A549 (cell line): Measurements from ENCODE around the gene PLCL1. TPM values are rescaled to one million over a fixed set of nuclear protein-coding genes. Genes with fewer than 3 reads are reported as not detected.

Source experiments
- ATAC-seq, 2 experiments: fragments of 200-7000 bp in 1 of 2; fragments of >200 bp in 1 of 2; cut with Nextera tagmentation in 1 of 2; cut with Tn5 transposase in 1 of 2; 3 replicates each; pipeline versions ENCODE4 v1.8.0 to v1.9.1; 2018 to 2020; ENCODE audit warnings: mild to moderate bottlenecking in 1 of 2, moderate library complexity in 1 of 2
- CTCF ChIA-PET: fragments of 300-600 bp; sonication (Branson Sonifier 250); formaldehyde crosslinking; extraction: SDS; loops from one replicate; lab custom pipeline; 2021; ENCODE audit warnings: antibody characterized with exemption, inconsistent platforms; lab: Yijun Ruan, JAX
- POLR2A ChIA-PET: fragments of 350-600 bp; formaldehyde crosslinking; extraction: SDS; loops from one replicate; lab custom pipeline; 2021; ENCODE audit warnings: antibody characterized with exemption, inconsistent platforms; lab: Yijun Ruan, JAX
- DNase-seq, 2 experiments: peaks; one replicate each; pipeline versions ENCODE4 v3.0.0 to v3.0.0-alpha.2; 2011 to 2016; ENCODE audit warnings: low read depth in 1 of 2, low spot score in 1 of 2
- FAIRE-seq: peaks from 2 replicates; lab custom pipeline; 2011; peaks lifted over from hg19 to GRCh38; lab: Jason Lieb, UNC
- H3K27ac ChIP-seq, 2 experiments: fragments of >200 bp; sonication (Bioruptor Twin); formaldehyde crosslinking; 3 replicates each; pipeline ENCODE4 v1.5.1; 2016 to 2017
- H3K4me1 ChIP-seq: fragments of >200 bp; sonication (Bioruptor Twin); formaldehyde crosslinking; 3 replicates; pipeline ENCODE4 v1.6.1; 2016
- H3K4me2 ChIP-seq: fragments of >200 bp; sonication (Bioruptor Twin); formaldehyde crosslinking; 3 replicates; pipeline ENCODE4 v1.6.1; 2016
- H3K4me3 ChIP-seq: fragments of >200 bp; sonication (Bioruptor Twin); formaldehyde crosslinking; 3 replicates; pipeline ENCODE4 v1.5.1; 2016
- H3K9me3 ChIP-seq: fragments of >200 bp; sonication (Bioruptor Twin); formaldehyde crosslinking; 3 replicates; pipeline ENCODE4 v1.6.1; 2016
- CBX2 ChIP-seq: fragments of 200-600 bp; sonication (generic); IDR thresholded peaks from 2 replicates; pipeline ENCODE4 v1.6.1; 2016; ENCODE audit warnings: low read depth, mild to moderate bottlenecking, borderline replicate concordance
- CBX8 ChIP-seq: fragments of 200-600 bp; sonication (generic); IDR thresholded peaks from 2 replicates; pipeline ENCODE4 v1.6.1; 2016
- CTCF ChIP-seq: fragments of >200 bp; sonication (Bioruptor Twin); formaldehyde crosslinking; IDR thresholded peaks from 3 replicates; pipeline ENCODE4 v1.5.1; 2016
- E2F6 ChIP-seq: IDR thresholded peaks from 2 replicates; pipeline ENCODE4 v1.6.1; 2012; ENCODE audit warnings: low read depth, borderline replicate concordance
- EHF ChIP-seq: fragments of 250-450 bp; sonication (Bioruptor Pico); IDR thresholded peaks from 2 replicates; pipeline ENCODE4 v1.5.0; 2020; ENCODE audit warnings: mild to moderate bottlenecking
- EHMT2 ChIP-seq: fragments of 200-600 bp; sonication (generic); IDR thresholded peaks from 2 replicates; pipeline ENCODE4 v1.6.1; 2016; ENCODE audit warnings: antibody characterized with exemption, low read depth, mild to moderate bottlenecking, moderate library complexity
- FOXS1 ChIP-seq: fragments of 250-450 bp; sonication (Bioruptor Pico); IDR thresholded peaks from 2 replicates; pipeline ENCODE4 v1.5.0; 2020; ENCODE audit warnings: mild to moderate bottlenecking, moderate library complexity
- GATA3 ChIP-seq: IDR thresholded peaks from 2 replicates; pipeline ENCODE4 v1.6.1; 2012; ENCODE audit warnings: borderline replicate concordance
- HOXB13 ChIP-seq: fragments of 250-450 bp; sonication (Bioruptor Pico); IDR thresholded peaks from 2 replicates; pipeline ENCODE4 v1.5.0; 2020; ENCODE audit warnings: low read depth, mild to moderate bottlenecking, moderate library complexity
- HOXB5 ChIP-seq: fragments of 250-450 bp; sonication (Bioruptor Pico); IDR thresholded peaks from 2 replicates; pipeline ENCODE4 v1.5.0; 2020; ENCODE audit warnings: mild to moderate bottlenecking, moderate library complexity
- JUNB ChIP-seq: fragments of >200 bp; sonication (Bioruptor Twin); formaldehyde crosslinking; IDR thresholded peaks from 2 replicates; pipeline ENCODE4 v1.6.1; 2016
- KDM1A ChIP-seq: fragments of 200-600 bp; sonication (generic); IDR thresholded peaks from 2 replicates; pipeline ENCODE4 v1.6.1; 2016; ENCODE audit warnings: low read depth, mild to moderate bottlenecking
- MAFK ChIP-seq: fragments of 450-650 bp; IDR thresholded peaks from 2 replicates; pipeline ENCODE4 v1.6.1; 2014; ENCODE audit not compliant: partially characterized antibody
- NR3C1 ChIP-seq: fragments of >200 bp; sonication (Bioruptor Twin); formaldehyde crosslinking; IDR thresholded peaks from 3 replicates; pipeline ENCODE4 v1.6.1; 2017
- RAD21 ChIP-seq, 2 experiments: fragments of >200 bp in 1 of 2; sonication (Bioruptor Twin) in 1 of 2; formaldehyde crosslinking in 1 of 2; IDR thresholded peaks in 1 of 2; conservative IDR thresholded peaks in 1 of 2; 2 replicates in 1 of 2; 3 replicates in 1 of 2; pipeline ENCODE4 v1.6.1; 2012 to 2018; ENCODE audit warnings: inconsistent platforms in 1 of 2
- RARB ChIP-seq: fragments of 250-450 bp; sonication (Bioruptor Pico); IDR thresholded peaks from 2 replicates; pipeline ENCODE4 v1.8.0; 2021; ENCODE audit warnings: mild to moderate bottlenecking, moderate library complexity
- RCOR1 ChIP-seq: fragments of 150-350 bp; IDR thresholded peaks from 2 replicates; pipeline ENCODE4 v1.6.1; 2014; ENCODE audit warnings: antibody characterized with exemption, low read length, low read depth
- RFX5 ChIP-seq: fragments of 450-650 bp; IDR thresholded peaks from 2 replicates; pipeline ENCODE4 v1.7.1; 2014; ENCODE audit warnings: antibody characterized with exemption, mild to moderate bottlenecking, moderate library complexity
- SREBF2 ChIP-seq: fragments of 450-650 bp; IDR thresholded peaks from 2 replicates; pipeline ENCODE4 v1.6.1; 2014; ENCODE audit warnings: mild to moderate bottlenecking, moderate library complexity
- USF2 ChIP-seq: fragments of 450-650 bp; IDR thresholded peaks from 2 replicates; pipeline ENCODE4 v1.6.1; 2014; ENCODE audit warnings: antibody characterized with exemption
- WGBS: methylation state at CpG from one replicate; pipeline ENCODE4 v1.1.6; 2017; ENCODE audit errors: missing lambda C conversion rate; 5-methylcytosine and 5-hydroxymethylcytosine counted together
- polyA plus RNA-seq, 4 experiments: library from polyadenylated mRNA; depleted of rRNA in 3 of 4; stranded (reverse); fragments of >200 nt; fragmentation: RNase III in 1 of 4; extraction: RNeasy Plus Mini Kit Qiagen cat#74134 plus additional on column Dnase treatment in 1 of 4; gene quantifications; 2 replicates in 3 of 4; 3 replicates in 1 of 4; pipeline ENCODE4 v1.2.3, GENCODE V29; 2011 to 2017
- TF ChIP-seq, protein P1 (sequence below): fragments of 150-350 bp; IDR thresholded peaks from 2 replicates; pipeline ENCODE4 v1.6.1; 2014; ENCODE audit warnings: low read depth, mild to moderate bottlenecking, low read length
- TF ChIP-seq, protein P2 (sequence below): fragments of 250-450 bp; sonication (Bioruptor Pico); IDR thresholded peaks from 2 replicates; pipeline ENCODE4 v1.5.0; 2021; ENCODE audit warnings: mild to moderate bottlenecking, moderate library complexity, borderline replicate concordance

PLCL1 gene
- polyA plus RNA-seq, 2 of the 4 experiments (the other 2 are of a cell fraction), result 0.03 TPM

GRCh38 chr2:198036029-198036879 lies 231.9 kb downstream of the PLCL1 start:
- H3K4me3 ChIP-seq, result no peak overlapping the region
- TF ChIP-seq CBX2, result no peak
- no peak for TF ChIP-seq RFX5
- no peak for TF ChIP-seq FOXS1 (CRISPR knock-in tag)
- no peak for TF ChIP-seq RAD21 (conservative IDR thresholded peaks at IDR 0.05 in 1 of 2, IDR thresholded peaks at IDR 0.05 in 1 of 2)
- no peak for TF ChIP-seq EHMT2
- TF ChIP-seq CBX8, result no peak
- no peak for TF ChIP-seq SREBF2
- TF ChIP-seq HOXB5, result no peak
- TF ChIP-seq, protein P1, sequence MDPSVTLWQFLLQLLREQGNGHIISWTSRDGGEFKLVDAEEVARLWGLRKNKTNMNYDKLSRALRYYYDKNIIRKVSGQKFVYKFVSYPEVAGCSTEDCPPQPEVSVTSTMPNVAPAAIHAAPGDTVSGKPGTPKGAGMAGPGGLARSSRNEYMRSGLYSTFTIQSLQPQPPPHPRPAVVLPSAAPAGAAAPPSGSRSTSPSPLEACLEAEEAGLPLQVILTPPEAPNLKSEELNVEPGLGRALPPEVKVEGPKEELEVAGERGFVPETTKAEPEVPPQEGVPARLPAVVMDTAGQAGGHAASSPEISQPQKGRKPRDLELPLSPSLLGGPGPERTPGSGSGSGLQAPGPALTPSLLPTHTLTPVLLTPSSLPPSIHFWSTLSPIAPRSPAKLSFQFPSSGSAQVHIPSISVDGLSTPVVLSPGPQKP, result no peak
- TF ChIP-seq MAFK, result no peak
- no peak for TF ChIP-seq RCOR1
- CTCF ChIA-PET, result no interaction called here
- no peaks in the 10 kb centered on the region for H3K9me3 ChIP-seq
- no peak for FAIRE-seq
- POLR2A ChIA-PET, result no interaction called here
- no peak for DNase-seq
- no peak for ATAC-seq
- no peak overlapping the region for H3K4me2 ChIP-seq
- H3K4me1 ChIP-seq, result no peaks in the 10 kb centered on the region
- 0% methylated on average over 1 of the region's 1 CpG for WGBS
- H3K27ac ChIP-seq, result no peak overlapping the region

DNA sequence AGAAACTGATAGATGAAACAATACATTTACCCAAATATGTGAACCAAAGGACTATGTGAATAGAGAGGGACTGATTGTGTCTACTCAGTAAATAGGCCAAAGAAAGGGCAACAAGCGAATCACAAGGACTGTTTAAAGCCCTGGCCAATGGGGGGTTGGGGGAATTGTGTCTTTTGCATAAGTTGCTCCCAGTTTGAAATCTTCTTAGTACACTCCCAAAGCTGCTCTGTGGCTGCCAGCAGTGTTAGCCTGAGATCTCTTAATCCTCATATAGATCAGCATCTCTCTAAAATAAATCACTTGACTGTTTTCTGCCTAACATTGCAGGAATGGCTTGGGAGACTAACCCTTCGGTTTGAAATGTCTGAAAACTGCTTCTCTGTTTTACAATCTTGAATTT lies 236.4 kb downstream of the PLCL1 start:
- no peak for FAIRE-seq

DNA sequence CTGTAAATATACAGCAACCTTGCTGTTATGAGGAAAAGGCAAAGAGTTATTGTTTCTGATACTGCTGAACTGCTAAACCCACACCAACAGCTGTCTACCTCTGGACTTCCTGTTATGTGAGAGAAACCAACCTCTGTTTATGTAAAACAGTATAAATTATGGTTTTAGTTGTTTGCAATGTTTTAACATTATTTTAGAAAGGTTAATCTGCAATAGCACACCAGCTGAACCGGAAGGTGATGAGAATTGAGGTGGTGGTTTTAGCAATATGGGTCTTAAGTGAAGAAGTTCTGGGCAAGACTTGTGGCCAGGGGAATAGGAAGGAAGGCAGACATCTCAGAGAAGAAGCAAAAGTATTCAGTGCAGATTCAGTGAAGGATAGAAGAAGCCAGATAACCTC lies 237.8 kb downstream of the PLCL1 start:
- no peak for ATAC-seq
- no peak for DNase-seq
- no peak overlapping the region for H3K27ac ChIP-seq
- ChIA-PET CTCF (no interaction called here), POLR2A (no interaction called here)
- 0% methylated on average over 1 of the region's 1 CpG for WGBS
- no peak overlapping the region for H3K4me2 ChIP-seq
- TF ChIP-seq CTCF (no peak), KDM1A (no peak), GATA3 (no peak), NR3C1 (no peak), JUNB (no peak), HOXB13 (CRISPR knock-in tag) (no peak), E2F6 (no peak), USF2 (no peak), MAFK (no peak), EHF (CRISPR knock-in tag) (no peak)
- H3K4me3 ChIP-seq, result no peak overlapping the region
- no peaks in the 10 kb centered on the region for H3K4me1 ChIP-seq
- no peak for FAIRE-seq
- H3K9me3 ChIP-seq, result no peaks in the 10 kb centered on the region

More for the DNA sequence above, 236.4 kb downstream of the PLCL1 start:
- POLR2A ChIA-PET, result no interaction called here
- CTCF ChIA-PET, result no interaction called here
- DNase-seq (no peak), ATAC-seq (no peak)
- no peak overlapping the region for H3K4me2 ChIP-seq
- no peaks in the 10 kb centered on the region for H3K9me3 ChIP-seq
- H3K27ac ChIP-seq, result no peak overlapping the region
- TF ChIP-seq, protein P2, sequence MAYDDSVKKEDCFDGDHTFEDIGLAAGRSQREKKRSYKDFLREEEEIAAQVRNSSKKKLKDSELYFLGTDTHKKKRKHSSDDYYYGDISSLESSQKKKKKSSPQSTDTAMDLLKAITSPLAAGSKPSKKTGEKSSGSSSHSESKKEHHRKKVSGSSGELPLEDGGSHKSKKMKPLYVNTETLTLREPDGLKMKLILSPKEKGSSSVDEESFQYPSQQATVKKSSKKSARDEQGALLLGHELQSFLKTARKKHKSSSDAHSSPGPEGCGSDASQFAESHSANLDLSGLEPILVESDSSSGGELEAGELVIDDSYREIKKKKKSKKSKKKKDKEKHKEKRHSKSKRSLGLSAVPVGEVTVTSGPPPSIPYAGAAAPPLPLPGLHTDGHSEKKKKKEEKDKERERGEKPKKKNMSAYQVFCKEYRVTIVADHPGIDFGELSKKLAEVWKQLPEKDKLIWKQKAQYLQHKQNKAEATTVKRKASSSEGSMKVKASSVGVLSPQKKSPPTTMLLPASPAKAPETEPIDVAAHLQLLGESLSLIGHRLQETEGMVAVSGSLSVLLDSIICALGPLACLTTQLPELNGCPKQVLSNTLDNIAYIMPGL (CRISPR knock-in tag), result no peak
- TF ChIP-seq CBX2 (no peak), RARB (CRISPR knock-in tag) (no peak), SREBF2 (no peak), RCOR1 (no peak), RFX5 (no peak)
- TF ChIP-seq, all 56 proteins: peak for 0
- 2% methylated on average over 2 of the region's 2 CpGs for WGBS
- Histone ChIP-seq H3K4me1 (no peaks in the 10 kb centered on the region), H3K4me3 (no peak overlapping the region)
